A549 (cell line): ENCODE results near the gene MON2. TPM values are rescaled to one million over a fixed set of nuclear protein-coding genes. Genes with fewer than 3 reads are reported as not detected.
A peak's percentile ranks its signal among the peaks of the same experiment; 100 is the strongest.

ENCODE experiments used
- ATAC-seq, 2 experiments: fragments of 200-7000 bp in 1 of 2; fragments of >200 bp in 1 of 2; cut with Nextera tagmentation in 1 of 2; cut with Tn5 transposase in 1 of 2; 3 replicates each; pipeline versions ENCODE4 v1.8.0 to v1.9.1; 2018 to 2020; ENCODE audit warnings: mild to moderate bottlenecking in 1 of 2, moderate library complexity in 1 of 2
- CTCF ChIA-PET: fragments of 300-600 bp; sonication (Branson Sonifier 250); formaldehyde crosslinking; extraction: SDS; loops from one replicate; lab custom pipeline; 2021; ENCODE audit warnings: antibody characterized with exemption, inconsistent platforms; lab: Yijun Ruan, JAX
- POLR2A ChIA-PET: fragments of 350-600 bp; formaldehyde crosslinking; extraction: SDS; loops from one replicate; lab custom pipeline; 2021; ENCODE audit warnings: antibody characterized with exemption, inconsistent platforms; lab: Yijun Ruan, JAX
- DNase-seq, 2 experiments: peaks; one replicate each; pipeline versions ENCODE4 v3.0.0 to v3.0.0-alpha.2; 2011 to 2016; ENCODE audit warnings: low read depth in 1 of 2, low spot score in 1 of 2
- FAIRE-seq: peaks from 2 replicates; lab custom pipeline; 2011; peaks lifted over from hg19 to GRCh38; lab: Jason Lieb, UNC
- H3K27ac ChIP-seq, 2 experiments: fragments of >200 bp; sonication (Bioruptor Twin); formaldehyde crosslinking; 3 replicates each; pipeline ENCODE4 v1.5.1; 2016 to 2017
- H3K4me1 ChIP-seq: fragments of >200 bp; sonication (Bioruptor Twin); formaldehyde crosslinking; 3 replicates; pipeline ENCODE4 v1.6.1; 2016
- H3K4me2 ChIP-seq: fragments of >200 bp; sonication (Bioruptor Twin); formaldehyde crosslinking; 3 replicates; pipeline ENCODE4 v1.6.1; 2016
- H3K4me3 ChIP-seq: fragments of >200 bp; sonication (Bioruptor Twin); formaldehyde crosslinking; 3 replicates; pipeline ENCODE4 v1.5.1; 2016
- H3K9me3 ChIP-seq: fragments of >200 bp; sonication (Bioruptor Twin); formaldehyde crosslinking; 3 replicates; pipeline ENCODE4 v1.6.1; 2016
- CBX2 ChIP-seq: fragments of 200-600 bp; sonication (generic); IDR thresholded peaks from 2 replicates; pipeline ENCODE4 v1.6.1; 2016; ENCODE audit warnings: low read depth, mild to moderate bottlenecking, borderline replicate concordance
- CEBPB ChIP-seq, 2 experiments: fragments of >200 bp in 1 of 2; sonication (Bioruptor Twin) in 1 of 2; formaldehyde crosslinking in 1 of 2; IDR thresholded peaks; 2 replicates each; pipeline ENCODE4 v1.6.1; 2012 to 2016
- CHD2 ChIP-seq: fragments of 150-350 bp; IDR thresholded peaks from 2 replicates; pipeline ENCODE4 v1.6.1; 2014; ENCODE audit warnings: low read length; ENCODE audit not compliant: partially characterized antibody
- EHF ChIP-seq: fragments of 250-450 bp; sonication (Bioruptor Pico); IDR thresholded peaks from 2 replicates; pipeline ENCODE4 v1.5.0; 2020; ENCODE audit warnings: mild to moderate bottlenecking
- EHMT2 ChIP-seq: fragments of 200-600 bp; sonication (generic); IDR thresholded peaks from 2 replicates; pipeline ENCODE4 v1.6.1; 2016; ENCODE audit warnings: antibody characterized with exemption, low read depth, mild to moderate bottlenecking, moderate library complexity
- EP300 ChIP-seq, 2 experiments: fragments of >200 bp; sonication (Bioruptor Twin); formaldehyde crosslinking; IDR thresholded peaks; 2 replicates in 1 of 2; 3 replicates in 1 of 2; pipeline ENCODE4 v1.6.1; 2016 to 2017
- FOSB ChIP-seq: fragments of 250-450 bp; sonication (Bioruptor Pico); IDR thresholded peaks from 2 replicates; pipeline ENCODE4 v1.5.0; 2020; ENCODE audit warnings: mild to moderate bottlenecking, moderate library complexity
- FOXS1 ChIP-seq: fragments of 250-450 bp; sonication (Bioruptor Pico); IDR thresholded peaks from 2 replicates; pipeline ENCODE4 v1.5.0; 2020; ENCODE audit warnings: mild to moderate bottlenecking, moderate library complexity
- GATA3 ChIP-seq: IDR thresholded peaks from 2 replicates; pipeline ENCODE4 v1.6.1; 2012; ENCODE audit warnings: borderline replicate concordance
- HDAC2 ChIP-seq: fragments of 200-600 bp; sonication (generic); IDR thresholded peaks from 2 replicates; pipeline ENCODE4 v1.6.1; 2016
- HOXA7 ChIP-seq: fragments of 250-450 bp; sonication (Bioruptor Pico); IDR thresholded peaks from 2 replicates; pipeline ENCODE4 v1.5.0; 2020; ENCODE audit warnings: mild to moderate bottlenecking, moderate library complexity
- HOXB13 ChIP-seq: fragments of 250-450 bp; sonication (Bioruptor Pico); IDR thresholded peaks from 2 replicates; pipeline ENCODE4 v1.5.0; 2020; ENCODE audit warnings: low read depth, mild to moderate bottlenecking, moderate library complexity
- KDM1A ChIP-seq: fragments of 200-600 bp; sonication (generic); IDR thresholded peaks from 2 replicates; pipeline ENCODE4 v1.6.1; 2016; ENCODE audit warnings: low read depth, mild to moderate bottlenecking
- KDM5A ChIP-seq: fragments of 200-600 bp; sonication (generic); IDR thresholded peaks from 2 replicates; pipeline ENCODE4 v1.6.1; 2016; ENCODE audit warnings: antibody characterized with exemption, mild to moderate bottlenecking
- MAFK ChIP-seq: fragments of 450-650 bp; IDR thresholded peaks from 2 replicates; pipeline ENCODE4 v1.6.1; 2014; ENCODE audit not compliant: partially characterized antibody
- MYC ChIP-seq: IDR thresholded peaks from 2 replicates; pipeline ENCODE4 v1.6.1; 2012; ENCODE audit warnings: mild to moderate bottlenecking, inconsistent platforms, low read length, improper control_type of control experiment, borderline replicate concordance
- NFE2L2 ChIP-seq: fragments of 150-350 bp; conservative IDR thresholded peaks from 2 replicates; pipeline ENCODE4 v1.6.1; 2014; ENCODE audit warnings: low read length
- PHF8 ChIP-seq: fragments of 200-600 bp; sonication (generic); IDR thresholded peaks from 2 replicates; pipeline ENCODE4 v1.6.1; 2016; ENCODE audit warnings: low read depth, mild to moderate bottlenecking, antibody characterized with exemption, moderate library complexity, borderline replicate concordance
- POLR2A ChIP-seq: IDR thresholded peaks from 2 replicates; pipeline ENCODE4 v1.6.1; 2012; ENCODE audit warnings: mild to moderate bottlenecking, low read length
- POLR2AphosphoS2 ChIP-seq: conservative IDR thresholded peaks from 2 replicates; pipeline ENCODE4 v1.6.1; 2012; ENCODE audit warnings: low read length, improper control_type of control experiment, inconsistent platforms
- RARB ChIP-seq: fragments of 250-450 bp; sonication (Bioruptor Pico); IDR thresholded peaks from 2 replicates; pipeline ENCODE4 v1.8.0; 2021; ENCODE audit warnings: mild to moderate bottlenecking, moderate library complexity
- RFX5 ChIP-seq: fragments of 450-650 bp; IDR thresholded peaks from 2 replicates; pipeline ENCODE4 v1.7.1; 2014; ENCODE audit warnings: antibody characterized with exemption, mild to moderate bottlenecking, moderate library complexity
- SMC3 ChIP-seq: fragments of >200 bp; sonication (Bioruptor Twin); formaldehyde crosslinking; IDR thresholded peaks from 3 replicates; pipeline ENCODE4 v1.6.1; 2018; ENCODE audit warnings: inconsistent platforms
- SREBF2 ChIP-seq: fragments of 450-650 bp; IDR thresholded peaks from 2 replicates; pipeline ENCODE4 v1.6.1; 2014; ENCODE audit warnings: mild to moderate bottlenecking, moderate library complexity
- TFCP2L1 ChIP-seq: fragments of 250-450 bp; sonication (Bioruptor Pico); IDR thresholded peaks from 2 replicates; pipeline ENCODE4 v1.5.0; 2021; ENCODE audit warnings: mild to moderate bottlenecking
- TP53 ChIP-seq: fragments of 250-450 bp; sonication (Bioruptor Pico); IDR thresholded peaks from 2 replicates; pipeline ENCODE4 v1.5.0; 2021; ENCODE audit warnings: mild to moderate bottlenecking, moderate library complexity
- WGBS: methylation state at CpG from one replicate; pipeline ENCODE4 v1.1.6; 2017; ENCODE audit errors: missing lambda C conversion rate; 5-methylcytosine and 5-hydroxymethylcytosine counted together
- polyA plus RNA-seq, 4 experiments: library from polyadenylated mRNA; depleted of rRNA in 3 of 4; stranded (reverse); fragments of >200 nt; fragmentation: RNase III in 1 of 4; extraction: RNeasy Plus Mini Kit Qiagen cat#74134 plus additional on column Dnase treatment in 1 of 4; gene quantifications; 2 replicates in 3 of 4; 3 replicates in 1 of 4; pipeline ENCODE4 v1.2.3, GENCODE V29; 2011 to 2017
- TF ChIP-seq, protein P1 (sequence below): fragments of 450-650 bp; IDR thresholded peaks from 2 replicates; pipeline ENCODE4 v1.6.1; 2014; ENCODE audit warnings: antibody characterized with exemption
- TF ChIP-seq, protein P2 (sequence below): fragments of >200 bp; sonication (Bioruptor Twin); formaldehyde crosslinking; IDR thresholded peaks from 3 replicates; pipeline ENCODE4 v1.5.1; 2016
- TF ChIP-seq, protein P3 (sequence below): fragments of 250-450 bp; sonication (Bioruptor Pico); IDR thresholded peaks from 2 replicates; pipeline ENCODE4 v1.5.0; 2021; ENCODE audit warnings: mild to moderate bottlenecking, moderate library complexity, borderline replicate concordance
- TF ChIP-seq, protein P4 (sequence below): fragments of >200 bp; sonication (Bioruptor Twin); formaldehyde crosslinking; IDR thresholded peaks from 2 replicates; pipeline ENCODE4 v1.6.1; 2016
- TF ChIP-seq, protein P5 (sequence below): fragments of >200 bp; sonication (Bioruptor Twin); formaldehyde crosslinking; IDR thresholded peaks from 3 replicates; pipeline ENCODE4 v1.6.1; 2016
- TF ChIP-seq, protein P6 (sequence below): fragments of 150-350 bp; IDR thresholded peaks from 2 replicates; pipeline ENCODE4 v1.6.1; 2014; ENCODE audit warnings: low read depth, mild to moderate bottlenecking, low read length
- TF ChIP-seq, protein P7 (sequence below): IDR thresholded peaks from 2 replicates; pipeline ENCODE4 v1.6.1; 2012

Gene MON2
- polyA plus RNA-seq, 2 of the 4 experiments (the other 2 are of a cell fraction): 17.1 to 27.7 TPM

DNA sequence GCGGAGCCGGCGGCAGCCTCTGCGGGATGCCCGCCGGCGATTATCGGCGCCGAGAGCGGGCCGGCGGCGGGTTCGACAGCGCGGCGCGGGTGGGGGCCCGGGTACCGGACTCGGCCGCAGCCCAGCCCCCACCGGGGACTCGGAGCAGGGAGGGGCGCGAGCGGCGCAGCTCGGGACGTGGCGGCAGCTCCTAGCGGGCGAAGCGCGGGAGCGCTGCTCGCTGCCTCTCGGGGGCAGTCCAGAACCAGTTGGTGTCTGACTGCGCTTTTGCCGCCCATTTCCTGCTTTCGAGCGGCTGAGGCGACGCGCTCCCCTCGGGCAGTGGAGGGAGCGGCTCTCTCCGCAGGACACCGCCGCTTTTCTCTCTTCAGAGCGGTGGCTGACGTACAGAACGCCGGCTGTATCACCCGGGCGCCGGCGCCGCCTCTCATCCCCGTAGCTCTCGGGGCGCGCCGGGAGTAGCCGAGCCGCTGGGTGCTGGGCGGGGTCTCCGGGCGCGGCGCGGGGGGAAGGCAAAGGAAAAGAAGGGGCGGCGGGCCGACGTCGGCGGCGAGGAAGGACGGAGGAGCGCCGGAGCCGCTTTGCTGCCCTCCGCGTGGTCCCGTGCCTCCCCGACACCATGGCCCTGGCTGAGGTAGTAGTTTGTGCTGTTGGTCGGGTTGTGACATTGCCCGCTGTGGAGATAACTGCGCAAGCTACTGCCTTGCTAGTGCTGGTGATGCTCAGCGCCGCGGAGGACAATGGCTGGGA, 136.6 kb downstream of the MON2 start:
- FAIRE-seq (no peak), DNase-seq (peak; percentile 61 to 89)
- TF ChIP-seq POLR2AphosphoS2 (no peak; the same call in 1 of the 2 replicates), GATA3 (0 out of 2 replicates have a peak, but pooled peaks have one; percentile 30), TFCP2L1 (peak; percentile 68), POLR2A (peak; percentile 68), NFE2L2 (no peak), TP53 (CRISPR knock-in tag) (no peak), SMC3 (peak; percentile 57), CEBPB (IDR thresholded peaks at IDR 0.05) (no peak), MYC (no peak), MAFK (no peak), EHF (CRISPR knock-in tag) (peak; percentile 65; the same call in 1 of the 2 replicates), FOXS1 (CRISPR knock-in tag) (no peak), FOSB (CRISPR knock-in tag) (no peak; the same call in none of the 2 replicates), HOXA7 (CRISPR knock-in tag) (peak; percentile 80), PHF8 (peak; percentile 39), CBX2 (no peak), CHD2 (no peak), HOXB13 (0 out of 2 replicates have a peak, but pooled peaks have one; percentile 12), EHMT2 (no peak), RARB (CRISPR knock-in tag) (peak; percentile 63; the same call in 1 of the 2 replicates), KDM1A (no peak), EP300 (IDR thresholded peaks at IDR 0.05) (no peak), RFX5 (no peak), HDAC2 (no peak), SREBF2 (no peak), KDM5A (no peak)
- TF ChIP-seq, protein P1, sequence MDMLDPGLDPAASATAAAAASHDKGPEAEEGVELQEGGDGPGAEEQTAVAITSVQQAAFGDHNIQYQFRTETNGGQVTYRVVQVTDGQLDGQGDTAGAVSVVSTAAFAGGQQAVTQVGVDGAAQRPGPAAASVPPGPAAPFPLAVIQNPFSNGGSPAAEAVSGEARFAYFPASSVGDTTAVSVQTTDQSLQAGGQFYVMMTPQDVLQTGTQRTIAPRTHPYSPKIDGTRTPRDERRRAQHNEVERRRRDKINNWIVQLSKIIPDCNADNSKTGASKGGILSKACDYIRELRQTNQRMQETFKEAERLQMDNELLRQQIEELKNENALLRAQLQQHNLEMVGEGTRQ: no peak
- TF ChIP-seq, protein P2, sequence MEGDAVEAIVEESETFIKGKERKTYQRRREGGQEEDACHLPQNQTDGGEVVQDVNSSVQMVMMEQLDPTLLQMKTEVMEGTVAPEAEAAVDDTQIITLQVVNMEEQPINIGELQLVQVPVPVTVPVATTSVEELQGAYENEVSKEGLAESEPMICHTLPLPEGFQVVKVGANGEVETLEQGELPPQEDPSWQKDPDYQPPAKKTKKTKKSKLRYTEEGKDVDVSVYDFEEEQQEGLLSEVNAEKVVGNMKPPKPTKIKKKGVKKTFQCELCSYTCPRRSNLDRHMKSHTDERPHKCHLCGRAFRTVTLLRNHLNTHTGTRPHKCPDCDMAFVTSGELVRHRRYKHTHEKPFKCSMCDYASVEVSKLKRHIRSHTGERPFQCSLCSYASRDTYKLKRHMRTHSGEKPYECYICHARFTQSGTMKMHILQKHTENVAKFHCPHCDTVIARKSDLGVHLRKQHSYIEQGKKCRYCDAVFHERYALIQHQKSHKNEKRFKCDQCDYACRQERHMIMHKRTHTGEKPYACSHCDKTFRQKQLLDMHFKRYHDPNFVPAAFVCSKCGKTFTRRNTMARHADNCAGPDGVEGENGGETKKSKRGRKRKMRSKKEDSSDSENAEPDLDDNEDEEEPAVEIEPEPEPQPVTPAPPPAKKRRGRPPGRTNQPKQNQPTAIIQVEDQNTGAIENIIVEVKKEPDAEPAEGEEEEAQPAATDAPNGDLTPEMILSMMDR: peak; percentile 41
- TF ChIP-seq, protein P3, sequence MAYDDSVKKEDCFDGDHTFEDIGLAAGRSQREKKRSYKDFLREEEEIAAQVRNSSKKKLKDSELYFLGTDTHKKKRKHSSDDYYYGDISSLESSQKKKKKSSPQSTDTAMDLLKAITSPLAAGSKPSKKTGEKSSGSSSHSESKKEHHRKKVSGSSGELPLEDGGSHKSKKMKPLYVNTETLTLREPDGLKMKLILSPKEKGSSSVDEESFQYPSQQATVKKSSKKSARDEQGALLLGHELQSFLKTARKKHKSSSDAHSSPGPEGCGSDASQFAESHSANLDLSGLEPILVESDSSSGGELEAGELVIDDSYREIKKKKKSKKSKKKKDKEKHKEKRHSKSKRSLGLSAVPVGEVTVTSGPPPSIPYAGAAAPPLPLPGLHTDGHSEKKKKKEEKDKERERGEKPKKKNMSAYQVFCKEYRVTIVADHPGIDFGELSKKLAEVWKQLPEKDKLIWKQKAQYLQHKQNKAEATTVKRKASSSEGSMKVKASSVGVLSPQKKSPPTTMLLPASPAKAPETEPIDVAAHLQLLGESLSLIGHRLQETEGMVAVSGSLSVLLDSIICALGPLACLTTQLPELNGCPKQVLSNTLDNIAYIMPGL (CRISPR knock-in tag): peak; percentile 27; the same call in 1 of the 2 replicates
- TF ChIP-seq, protein P4, sequence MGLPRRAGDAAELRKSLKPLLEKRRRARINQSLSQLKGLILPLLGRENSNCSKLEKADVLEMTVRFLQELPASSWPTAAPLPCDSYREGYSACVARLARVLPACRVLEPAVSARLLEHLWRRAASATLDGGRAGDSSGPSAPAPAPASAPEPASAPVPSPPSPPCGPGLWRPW: no peak
- TF ChIP-seq, protein P5, sequence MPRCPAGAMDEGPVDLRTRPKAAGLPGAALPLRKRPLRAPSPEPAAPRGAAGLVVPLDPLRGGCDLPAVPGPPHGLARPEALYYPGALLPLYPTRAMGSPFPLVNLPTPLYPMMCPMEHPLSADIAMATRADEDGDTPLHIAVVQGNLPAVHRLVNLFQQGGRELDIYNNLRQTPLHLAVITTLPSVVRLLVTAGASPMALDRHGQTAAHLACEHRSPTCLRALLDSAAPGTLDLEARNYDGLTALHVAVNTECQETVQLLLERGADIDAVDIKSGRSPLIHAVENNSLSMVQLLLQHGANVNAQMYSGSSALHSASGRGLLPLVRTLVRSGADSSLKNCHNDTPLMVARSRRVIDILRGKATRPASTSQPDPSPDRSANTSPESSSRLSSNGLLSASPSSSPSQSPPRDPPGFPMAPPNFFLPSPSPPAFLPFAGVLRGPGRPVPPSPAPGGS: no peak; the same call in 2 of the 3 replicates
- TF ChIP-seq, protein P6, sequence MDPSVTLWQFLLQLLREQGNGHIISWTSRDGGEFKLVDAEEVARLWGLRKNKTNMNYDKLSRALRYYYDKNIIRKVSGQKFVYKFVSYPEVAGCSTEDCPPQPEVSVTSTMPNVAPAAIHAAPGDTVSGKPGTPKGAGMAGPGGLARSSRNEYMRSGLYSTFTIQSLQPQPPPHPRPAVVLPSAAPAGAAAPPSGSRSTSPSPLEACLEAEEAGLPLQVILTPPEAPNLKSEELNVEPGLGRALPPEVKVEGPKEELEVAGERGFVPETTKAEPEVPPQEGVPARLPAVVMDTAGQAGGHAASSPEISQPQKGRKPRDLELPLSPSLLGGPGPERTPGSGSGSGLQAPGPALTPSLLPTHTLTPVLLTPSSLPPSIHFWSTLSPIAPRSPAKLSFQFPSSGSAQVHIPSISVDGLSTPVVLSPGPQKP: no peak
- TF ChIP-seq, protein P7, sequence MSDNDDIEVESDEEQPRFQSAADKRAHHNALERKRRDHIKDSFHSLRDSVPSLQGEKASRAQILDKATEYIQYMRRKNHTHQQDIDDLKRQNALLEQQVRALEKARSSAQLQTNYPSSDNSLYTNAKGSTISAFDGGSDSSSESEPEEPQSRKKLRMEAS: peak; percentile 66; the same call in 1 of the 2 replicates

More for the DNA sequence above, 136.6 kb downstream of the MON2 start:
- Histone ChIP-seq H3K4me3 (peak overlapping the region; percentile 65), H3K4me1 (peaks cover 56% of the 10 kb centered on the region), H3K9me3 (no peaks in the 10 kb centered on the region), H3K27ac (peak overlapping the region; percentile 98), H3K4me2 (peak overlapping the region; percentile 84)
- CTCF ChIA-PET: interaction anchor here (0.6 to 2.5 kb wide), 24 partner anchors 10 to 467 kb away, joined by 3 to 44 read pairs (median 4); no protein-coding TSS in a partner anchor
- POLR2A ChIA-PET: interaction anchor here (0.6 to 2.3 kb wide), 36 partner anchors 8 to 1887 kb away, joined by 3 to 34 read pairs (median 4); partner anchors contain the start of gene MON2
- WGBS: 8% methylated on average over 5 of the region's 94 CpGs
- ATAC-seq: peak; percentile 84 to 85
